B cell (primary cell): ENCODE data around the gene PIPOX.

ENCODE experiments used
- EZH2 ChIP-seq: IDR thresholded peaks from 2 replicates; pipeline ENCODE4 v1.6.1; 2012; ENCODE audit warnings: borderline replicate concordance, low read depth, mild to moderate bottlenecking, moderate library complexity, low read length; ENCODE audit not compliant: insufficient read depth, poor library complexity, severe bottlenecking
- TF ChIP-seq, protein P1 (sequence below): fragments of 200-600 bp; IDR thresholded peaks from one replicate; pipeline ENCODE4 v1.8.0; 2022; ENCODE audit warnings: antibody characterized with exemption, mild to moderate bottlenecking

DNA sequence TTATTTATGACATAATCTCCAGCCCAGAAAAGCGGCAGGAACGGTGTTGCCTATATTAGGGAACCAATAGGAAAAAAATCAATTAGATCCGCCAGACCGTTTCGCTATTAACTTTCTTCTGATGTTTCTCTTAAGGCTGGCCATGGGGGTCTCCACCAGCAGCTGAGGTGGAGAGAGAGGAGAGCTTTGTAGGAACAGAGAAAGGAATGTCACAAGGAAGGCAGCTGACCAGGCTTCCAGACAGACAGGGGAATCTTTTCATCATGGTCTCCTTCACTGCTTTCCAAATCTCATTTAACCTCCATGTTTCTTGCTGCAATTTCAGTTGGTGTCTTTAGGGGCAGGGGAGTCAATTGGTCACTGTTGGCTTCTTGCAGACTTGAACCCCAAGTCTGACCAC, 28.2 kb upstream of the PIPOX start:
- no peak for TF ChIP-seq EZH2
- TF ChIP-seq, protein P1, sequence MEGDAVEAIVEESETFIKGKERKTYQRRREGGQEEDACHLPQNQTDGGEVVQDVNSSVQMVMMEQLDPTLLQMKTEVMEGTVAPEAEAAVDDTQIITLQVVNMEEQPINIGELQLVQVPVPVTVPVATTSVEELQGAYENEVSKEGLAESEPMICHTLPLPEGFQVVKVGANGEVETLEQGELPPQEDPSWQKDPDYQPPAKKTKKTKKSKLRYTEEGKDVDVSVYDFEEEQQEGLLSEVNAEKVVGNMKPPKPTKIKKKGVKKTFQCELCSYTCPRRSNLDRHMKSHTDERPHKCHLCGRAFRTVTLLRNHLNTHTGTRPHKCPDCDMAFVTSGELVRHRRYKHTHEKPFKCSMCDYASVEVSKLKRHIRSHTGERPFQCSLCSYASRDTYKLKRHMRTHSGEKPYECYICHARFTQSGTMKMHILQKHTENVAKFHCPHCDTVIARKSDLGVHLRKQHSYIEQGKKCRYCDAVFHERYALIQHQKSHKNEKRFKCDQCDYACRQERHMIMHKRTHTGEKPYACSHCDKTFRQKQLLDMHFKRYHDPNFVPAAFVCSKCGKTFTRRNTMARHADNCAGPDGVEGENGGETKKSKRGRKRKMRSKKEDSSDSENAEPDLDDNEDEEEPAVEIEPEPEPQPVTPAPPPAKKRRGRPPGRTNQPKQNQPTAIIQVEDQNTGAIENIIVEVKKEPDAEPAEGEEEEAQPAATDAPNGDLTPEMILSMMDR, result no peak
